Gastroesophageal sphincter (tissue), 3 donors: ENCODE results near the gene PCID2.

Experiments
- CTCF ChIP-seq, 4 experiments: fragments of 200-600 bp in 2 of 4; fragments of 450-650 bp in 2 of 4; sonication (generic) in 1 of 4; IDR thresholded peaks; one replicate each; pipeline ENCODE4 v1.5.1; 2017 to 2019; ENCODE audit warnings: antibody characterized with exemption in 4 of 4, mild to moderate bottlenecking in 2 of 4, moderate library complexity in 2 of 4
- POLR2A ChIP-seq, 2 donors: fragments of 450-650 bp; IDR thresholded peaks; one replicate each; pipeline ENCODE4 v1.6.1; 2017; ENCODE audit warnings: antibody characterized with exemption in 2 of 2, mild to moderate bottlenecking in 2 of 2, moderate library complexity in 1 of 2
- POLR2AphosphoS5 ChIP-seq: sonication (generic); formaldehyde crosslinking; IDR thresholded peaks from one replicate; pipeline ENCODE4 v1.6.1; 2017; ENCODE audit warnings: antibody characterized with exemption

GRCh38 chr13:113129921-113130750 lies 78.3 kb downstream of the PCID2 start:
- TF ChIP-seq POLR2A (IDR thresholded peaks at IDR 0.05) (no peak), CTCF (IDR thresholded peaks at IDR 0.05) (no peak), POLR2AphosphoS5 (no peak)
